Neural cell (in vitro differentiated cells): ENCODE measurements around the gene TMEM115.

ENCODE experiments used
- CTCF ChIP-seq: fragments of 450-650 bp; IDR thresholded peaks from 2 replicates; pipeline ENCODE4 v1.5.1; 2014; ENCODE audit warnings: antibody characterized with exemption, mild to moderate bottlenecking, moderate library complexity; ENCODE audit not compliant: poor library complexity, severe bottlenecking
- EP300 ChIP-seq: fragments of 450-650 bp; conservative IDR thresholded peaks from 2 replicates; pipeline ENCODE4 v1.6.1; 2014; ENCODE audit warnings: antibody characterized with exemption, mild to moderate bottlenecking, moderate library complexity; ENCODE audit not compliant: poor library complexity, severe bottlenecking
- EZH2 ChIP-seq: fragments of 200-600, 300-800 bp; shearing (Covaris generic), sonication (generic); IDR thresholded peaks from 2 replicates; pipeline ENCODE4 v1.6.1; 2014; ENCODE audit warnings: antibody characterized with exemption, low read length, borderline replicate concordance, mild to moderate bottlenecking; ENCODE audit not compliant: insufficient read depth, poor library complexity, severe bottlenecking
- TAF1 ChIP-seq: IDR thresholded peaks from 2 replicates; pipeline ENCODE4 v1.6.1; 2012; ENCODE audit warnings: low read depth

- TF ChIP-seq EZH2 (no peak), EP300 (no peak), CTCF (no peak), TAF1 (no peak)
Observed at GRCh38 chr3:50319181-50319893, 40.0 kb downstream of the TMEM115 start.
